Measurements from ENCODE around the gene MAP3K5. TPM values are rescaled to one million over a fixed set of nuclear protein-coding genes. Genes with fewer than 3 reads are reported as not detected.
A peak's percentile ranks its signal among the peaks of the same experiment; 100 is the strongest.

The MAP3K5 gene
- total RNA-seq, 1 experiment from 2014 or later: 8.1 TPM

DNA sequence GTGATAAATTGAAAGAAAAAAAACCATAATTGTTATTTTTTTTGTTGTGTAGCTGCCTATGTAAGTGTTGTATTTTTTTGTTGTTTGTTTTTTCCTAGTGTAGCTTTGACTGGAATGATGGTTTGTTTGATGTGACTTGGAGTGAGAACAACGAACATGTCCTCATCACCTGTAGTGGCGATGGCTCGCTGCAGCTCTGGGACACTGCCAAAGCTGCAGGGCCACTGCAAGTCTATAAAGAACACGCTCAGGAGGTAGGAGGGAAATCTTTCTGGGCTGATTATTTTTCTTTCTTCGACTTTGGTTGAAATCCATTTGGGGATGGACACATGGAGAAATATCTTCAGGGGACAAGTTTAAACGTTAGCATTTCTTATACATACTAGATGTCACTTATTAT, 33.9 kb upstream of the MAP3K5 start:
- Histone ChIP-seq H3K27ac (ENCODE audit: low read length) (no peak overlapping the region), H3K4me3 (ENCODE audit: low read depth in 2 of 2, low read length in 2 of 2) (no peak overlapping the region), H3K27me3 (ENCODE audit: control insufficient read depth, insufficient read depth, low read length) (no peaks in the 10 kb centered on the region), H3K9me3 (ENCODE audit: control insufficient read depth, insufficient read depth, low read depth, low read length) (no peaks in the 10 kb centered on the region), H3K36me3 (ENCODE audit: control insufficient read depth, insufficient read depth, low read length) (0 out of 2 replicates have a peak, but pooled peaks cover 4% of the 10 kb centered on the region), H3K4me1 (ENCODE audit: control insufficient read depth, insufficient read depth, low read length) (peaks cover 3% of the 10 kb centered on the region; the same call in 1 of the 2 replicates)
- ATAC-seq (no peak), DNase-seq (ENCODE audit: low read depth, low spot score) (no peak)
- ChIA-PET CTCF (no interaction called here), POLR2A (no interaction called here)
- BruUV-seq (replicated peaks): no TSS peak
- intact Hi-C loops (cut with micrococcal nuclease; ENCODE audit: unreplicated experiment): no loop called here
- in situ Hi-C loops (cut with HindIII; ENCODE audit: low pct_unique_long_range_greater_than_20kb, low sequenced_read_pairs): no loop called here
- TF ChIP-seq, protein P1, sequence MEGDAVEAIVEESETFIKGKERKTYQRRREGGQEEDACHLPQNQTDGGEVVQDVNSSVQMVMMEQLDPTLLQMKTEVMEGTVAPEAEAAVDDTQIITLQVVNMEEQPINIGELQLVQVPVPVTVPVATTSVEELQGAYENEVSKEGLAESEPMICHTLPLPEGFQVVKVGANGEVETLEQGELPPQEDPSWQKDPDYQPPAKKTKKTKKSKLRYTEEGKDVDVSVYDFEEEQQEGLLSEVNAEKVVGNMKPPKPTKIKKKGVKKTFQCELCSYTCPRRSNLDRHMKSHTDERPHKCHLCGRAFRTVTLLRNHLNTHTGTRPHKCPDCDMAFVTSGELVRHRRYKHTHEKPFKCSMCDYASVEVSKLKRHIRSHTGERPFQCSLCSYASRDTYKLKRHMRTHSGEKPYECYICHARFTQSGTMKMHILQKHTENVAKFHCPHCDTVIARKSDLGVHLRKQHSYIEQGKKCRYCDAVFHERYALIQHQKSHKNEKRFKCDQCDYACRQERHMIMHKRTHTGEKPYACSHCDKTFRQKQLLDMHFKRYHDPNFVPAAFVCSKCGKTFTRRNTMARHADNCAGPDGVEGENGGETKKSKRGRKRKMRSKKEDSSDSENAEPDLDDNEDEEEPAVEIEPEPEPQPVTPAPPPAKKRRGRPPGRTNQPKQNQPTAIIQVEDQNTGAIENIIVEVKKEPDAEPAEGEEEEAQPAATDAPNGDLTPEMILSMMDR (IDR thresholded peaks at IDR 0.05): no peak
- TF ChIP-seq, protein P2, sequence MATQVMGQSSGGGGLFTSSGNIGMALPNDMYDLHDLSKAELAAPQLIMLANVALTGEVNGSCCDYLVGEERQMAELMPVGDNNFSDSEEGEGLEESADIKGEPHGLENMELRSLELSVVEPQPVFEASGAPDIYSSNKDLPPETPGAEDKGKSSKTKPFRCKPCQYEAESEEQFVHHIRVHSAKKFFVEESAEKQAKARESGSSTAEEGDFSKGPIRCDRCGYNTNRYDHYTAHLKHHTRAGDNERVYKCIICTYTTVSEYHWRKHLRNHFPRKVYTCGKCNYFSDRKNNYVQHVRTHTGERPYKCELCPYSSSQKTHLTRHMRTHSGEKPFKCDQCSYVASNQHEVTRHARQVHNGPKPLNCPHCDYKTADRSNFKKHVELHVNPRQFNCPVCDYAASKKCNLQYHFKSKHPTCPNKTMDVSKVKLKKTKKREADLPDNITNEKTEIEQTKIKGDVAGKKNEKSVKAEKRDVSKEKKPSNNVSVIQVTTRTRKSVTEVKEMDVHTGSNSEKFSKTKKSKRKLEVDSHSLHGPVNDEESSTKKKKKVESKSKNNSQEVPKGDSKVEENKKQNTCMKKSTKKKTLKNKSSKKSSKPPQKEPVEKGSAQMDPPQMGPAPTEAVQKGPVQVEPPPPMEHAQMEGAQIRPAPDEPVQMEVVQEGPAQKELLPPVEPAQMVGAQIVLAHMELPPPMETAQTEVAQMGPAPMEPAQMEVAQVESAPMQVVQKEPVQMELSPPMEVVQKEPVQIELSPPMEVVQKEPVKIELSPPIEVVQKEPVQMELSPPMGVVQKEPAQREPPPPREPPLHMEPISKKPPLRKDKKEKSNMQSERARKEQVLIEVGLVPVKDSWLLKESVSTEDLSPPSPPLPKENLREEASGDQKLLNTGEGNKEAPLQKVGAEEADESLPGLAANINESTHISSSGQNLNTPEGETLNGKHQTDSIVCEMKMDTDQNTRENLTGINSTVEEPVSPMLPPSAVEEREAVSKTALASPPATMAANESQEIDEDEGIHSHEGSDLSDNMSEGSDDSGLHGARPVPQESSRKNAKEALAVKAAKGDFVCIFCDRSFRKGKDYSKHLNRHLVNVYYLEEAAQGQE (IDR thresholded peaks at IDR 0.05; ENCODE audit: insufficient read depth in 1 of 2, low read depth in 2 of 2, low read length in 1 of 2): no peak
- TF ChIP-seq POLR2AphosphoS5 (IDR thresholded peaks at IDR 0.05; ENCODE audit: low read depth, low read length) (no peak), SIN3A (IDR thresholded peaks at IDR 0.05; ENCODE audit: borderline replicate concordance, insufficient read depth, low read depth, low read length) (no peak), TCF7L2 (IDR thresholded peaks at IDR 0.05; ENCODE audit: low read depth, low read length) (no peak)

DNA sequence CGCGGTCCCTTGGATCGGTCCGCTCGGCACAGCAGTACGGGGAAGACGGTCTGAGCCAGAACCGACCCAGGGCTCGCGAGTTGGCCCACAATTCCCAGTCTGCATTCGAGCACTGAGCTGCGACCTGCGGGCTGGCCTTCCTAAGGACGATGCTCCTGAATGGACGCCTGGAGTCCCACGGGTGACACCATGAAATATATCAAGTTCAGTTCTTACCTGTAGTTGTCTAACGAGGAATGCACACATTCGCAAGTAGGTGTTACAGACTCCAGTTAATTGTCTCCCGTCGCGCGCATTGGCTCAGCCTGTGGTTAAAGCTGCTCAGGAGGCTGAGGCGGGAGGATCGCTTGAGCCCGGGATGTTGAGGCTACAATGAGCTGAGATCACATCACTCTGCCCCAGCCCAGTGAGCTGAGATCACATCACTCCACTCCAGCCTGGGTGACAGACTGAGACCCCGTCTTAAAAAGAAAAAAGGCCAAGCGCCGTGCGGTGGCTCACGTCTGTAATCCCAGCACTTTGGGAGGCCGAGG, 30.9 kb upstream of the MAP3K5 start:
- H3K9me3 ChIP-seq (ENCODE audit: control insufficient read depth, insufficient read depth, low read depth, low read length): no peaks in the 10 kb centered on the region
- no peak for ATAC-seq
- DNase-seq (ENCODE audit: low read depth, low spot score): no peak
- H3K36me3 ChIP-seq (ENCODE audit: control insufficient read depth, insufficient read depth, low read length): 0 out of 2 replicates have a peak, but pooled peaks cover 4% of the 10 kb centered on the region
- H3K27ac ChIP-seq (ENCODE audit: low read length): peak overlapping the region; percentile 86
- peak overlapping the region; percentile 74 to 78 for H3K4me3 ChIP-seq (ENCODE audit: low read depth in 2 of 2, low read length in 2 of 2)
- intact Hi-C loops (cut with micrococcal nuclease; ENCODE audit: unreplicated experiment) (no loop called here), in situ Hi-C loops (cut with HindIII; ENCODE audit: low pct_unique_long_range_greater_than_20kb, low sequenced_read_pairs) (no loop called here)
- POLR2A ChIA-PET: interaction anchor here (0.7 kb wide), 1 partner anchor 20 kb away, joined by 3 read pairs; no protein-coding TSS in a partner anchor
- no peak for TF ChIP-seq SIN3A (IDR thresholded peaks at IDR 0.05; ENCODE audit: borderline replicate concordance, insufficient read depth, low read depth, low read length)
- TF ChIP-seq, protein P2 (IDR thresholded peaks at IDR 0.05; ENCODE audit: insufficient read depth in 1 of 2, low read depth in 2 of 2, low read length in 1 of 2): no peak
- no peak for TF ChIP-seq POLR2AphosphoS5 (IDR thresholded peaks at IDR 0.05; ENCODE audit: low read depth, low read length)
- no peak for TF ChIP-seq TCF7L2 (IDR thresholded peaks at IDR 0.05; ENCODE audit: low read depth, low read length)
- TF ChIP-seq, protein P1 (IDR thresholded peaks at IDR 0.05): peak; percentile 17; the same call in 1 of the 2 replicates
- CTCF ChIA-PET: no interaction called here
- H3K4me1 ChIP-seq (ENCODE audit: control insufficient read depth, insufficient read depth, low read length): peaks cover 3% of the 10 kb centered on the region; the same call in 1 of the 2 replicates
- BruUV-seq (replicated peaks): no TSS peak
- H3K27me3 ChIP-seq (ENCODE audit: control insufficient read depth, insufficient read depth, low read length): no peaks in the 10 kb centered on the region

Measured in Panc1 (cell line).